ENCODE measurements around the gene MITD1.
"Not testable (repeated sequence)": the region's sequence is repeated elsewhere in the genome, so short reads cannot be mapped to it uniquely, and the experiment has no call there.

Gene MITD1

GRCh38 chr2:99180755-99181623 lies at the start of gene MITD1, which contains the start of gene MRPL30:
Gene MITD1, minus strand, starts transcription at chr2:99181058. Its CDS starts 77 bp downstream, at chr2:99180981.
Gene MRPL30, plus strand, starts transcription at chr2:99181184. Its CDS starts 5,020 bp downstream, at chr2:99186204.
- peak; percentile 90 to 95 for DNase-seq

- no peak for DNase-seq
These were observed 37.2 kb upstream of the MITD1 start for GRCh38 chr2:99217929-99218501.

GRCh38 chr2:99216096-99216495 lies 35.2 kb upstream of the MITD1 start:
- DNase-seq: no peak

GRCh38 chr2:99205491-99205890 lies 24.6 kb upstream of the MITD1 start:
- DNase-seq: no peak

GRCh38 chr2:99201959-99202678 lies 21.3 kb upstream of the MITD1 start:
- DNase-seq: no peak

- DNase-seq: no peak
These were observed 19.4 kb upstream of the MITD1 start for GRCh38 chr2:99200076-99200800.

- no peak for DNase-seq
These were observed 17.4 kb upstream of the MITD1 start for GRCh38 chr2:99198103-99198841.

GRCh38 chr2:99192364-99192763 lies 11.5 kb upstream of the MITD1 start:
- DNase-seq: not testable (repeated sequence)

- DNase-seq: no peak
These were observed 9.7 kb upstream of the MITD1 start for GRCh38 chr2:99190548-99190947.

- no peak for DNase-seq
These were observed 7.5 kb upstream of the MITD1 start for GRCh38 chr2:99188357-99188756.

GRCh38 chr2:99187011-99187410 lies 6.2 kb upstream of the MITD1 start:
- no peak for DNase-seq

- DNase-seq: no peak
These were observed 4.0 kb upstream of the MITD1 start for GRCh38 chr2:99184811-99185210.

- no peak for DNase-seq
These were observed 2.2 kb upstream of the MITD1 start for GRCh38 chr2:99183025-99183424.

GRCh38 chr2:99181624-99182000 lies 754 bp upstream of the MITD1 start:
- DNase-seq: no peak

GRCh38 chr2:99171377-99172140 lies 9.3 kb downstream of the MITD1 start:
- no peak for DNase-seq

- DNase-seq: no peak
These were observed 11.3 kb downstream of the MITD1 start for GRCh38 chr2:99169534-99169933.

GRCh38 chr2:99166218-99166617 lies 14.6 kb downstream of the MITD1 start:
- no peak for DNase-seq

- no peak for DNase-seq
These were observed 21.3 kb downstream of the MITD1 start for GRCh38 chr2:99159594-99159993.

- DNase-seq: no peak
These were observed 22.3 kb downstream of the MITD1 start for GRCh38 chr2:99158599-99158998.

- no peak for DNase-seq
These were observed 24.0 kb downstream of the MITD1 start for GRCh38 chr2:99156891-99157290.

All from NCI-H446 (cell line).